ENCODE results near the gene BFSP2.

BFSP2 gene, protein sequence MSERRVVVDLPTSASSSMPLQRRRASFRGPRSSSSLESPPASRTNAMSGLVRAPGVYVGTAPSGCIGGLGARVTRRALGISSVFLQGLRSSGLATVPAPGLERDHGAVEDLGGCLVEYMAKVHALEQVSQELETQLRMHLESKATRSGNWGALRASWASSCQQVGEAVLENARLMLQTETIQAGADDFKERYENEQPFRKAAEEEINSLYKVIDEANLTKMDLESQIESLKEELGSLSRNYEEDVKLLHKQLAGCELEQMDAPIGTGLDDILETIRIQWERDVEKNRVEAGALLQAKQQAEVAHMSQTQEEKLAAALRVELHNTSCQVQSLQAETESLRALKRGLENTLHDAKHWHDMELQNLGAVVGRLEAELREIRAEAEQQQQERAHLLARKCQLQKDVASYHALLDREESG

DNA sequence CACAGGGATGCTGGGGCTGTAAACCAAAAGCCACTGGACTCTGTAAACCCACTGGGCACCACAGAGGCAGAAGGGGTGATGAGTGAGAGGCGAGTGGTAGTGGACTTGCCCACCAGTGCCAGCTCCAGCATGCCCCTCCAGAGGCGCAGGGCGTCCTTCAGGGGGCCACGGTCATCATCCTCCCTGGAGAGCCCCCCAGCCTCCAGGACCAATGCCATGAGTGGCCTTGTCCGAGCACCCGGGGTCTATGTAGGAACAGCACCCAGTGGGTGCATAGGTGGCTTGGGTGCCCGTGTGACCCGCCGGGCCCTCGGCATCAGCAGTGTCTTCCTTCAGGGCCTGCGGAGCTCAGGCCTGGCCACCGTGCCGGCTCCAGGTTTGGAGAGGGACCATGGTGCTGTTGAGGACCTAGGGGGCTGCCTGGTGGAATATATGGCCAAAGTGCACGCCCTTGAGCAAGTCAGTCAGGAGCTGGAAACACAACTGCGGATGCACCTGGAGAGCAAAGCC is at the start of gene BFSP2:
Gene BFSP2, plus strand, starts transcription at position 51 of the 510 bp plus-strand sequence. Its CDS starts 28 bp downstream, at position 79.
- DNase-seq, result no peak

DNA sequence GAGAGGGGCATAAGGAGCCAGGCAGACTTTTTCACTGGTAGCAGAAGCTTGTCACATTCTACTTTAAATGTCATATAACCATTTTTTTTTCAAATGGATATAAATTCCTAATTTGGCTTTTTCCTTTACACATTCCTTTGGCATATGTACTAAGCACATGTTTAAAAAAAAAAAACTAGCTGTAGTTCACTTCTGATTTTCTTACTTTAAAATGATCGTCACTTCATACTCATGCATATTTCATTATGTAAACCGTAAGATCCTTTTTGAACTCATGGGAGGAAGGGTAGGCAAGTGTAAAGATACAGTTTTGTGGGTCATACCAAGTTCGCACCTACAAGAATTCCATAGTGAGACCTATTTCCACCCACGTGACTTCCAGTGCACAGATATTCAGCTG is 45.1 kb upstream of the BFSP2 start:
- DNase-seq, result no peak

DNA sequence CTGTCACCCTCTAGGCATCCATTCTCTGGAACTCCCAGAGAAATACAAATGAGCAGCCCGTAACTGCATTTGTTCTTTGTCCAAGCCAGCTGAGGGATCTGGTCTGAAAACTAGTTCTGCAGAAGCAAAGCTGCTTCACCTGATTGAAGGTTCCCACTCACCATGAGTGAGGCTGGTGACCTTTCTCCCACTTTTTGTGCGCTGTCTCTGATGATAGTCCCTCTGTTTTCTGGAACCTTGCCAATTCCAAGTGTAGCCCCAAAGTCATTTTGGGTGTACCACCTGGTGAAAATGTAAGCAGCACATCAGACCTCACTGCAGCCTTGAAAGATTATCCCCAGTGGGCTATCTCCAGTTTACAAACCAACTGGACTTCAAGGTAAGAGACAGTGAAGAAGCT is 39.4 kb upstream of the BFSP2 start:
- DNase-seq, result no peak

GRCh38 chr3:133361011-133361410 is 38.8 kb upstream of the BFSP2 start:
- no peak for DNase-seq

DNA sequence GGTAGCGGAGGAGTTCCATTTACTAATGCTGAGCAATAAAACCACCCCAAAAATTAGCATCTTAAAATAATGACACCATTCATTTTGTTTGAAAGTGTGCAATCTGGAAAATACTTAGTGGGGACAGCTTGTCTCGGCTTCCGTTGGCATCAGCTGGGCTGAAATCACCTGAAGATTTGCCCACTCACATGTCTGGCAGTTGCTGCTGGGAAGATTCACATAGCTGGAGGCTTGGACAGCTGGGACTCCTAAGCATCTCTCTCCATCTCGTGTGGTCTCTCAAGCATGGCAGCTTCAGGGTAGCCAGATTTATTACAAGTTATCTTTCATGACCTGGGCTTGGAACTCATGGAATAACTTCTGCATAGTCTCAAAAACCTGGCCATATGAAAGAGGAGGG is 38.4 kb upstream of the BFSP2 start:
- peak; percentile 68 for DNase-seq

DNA sequence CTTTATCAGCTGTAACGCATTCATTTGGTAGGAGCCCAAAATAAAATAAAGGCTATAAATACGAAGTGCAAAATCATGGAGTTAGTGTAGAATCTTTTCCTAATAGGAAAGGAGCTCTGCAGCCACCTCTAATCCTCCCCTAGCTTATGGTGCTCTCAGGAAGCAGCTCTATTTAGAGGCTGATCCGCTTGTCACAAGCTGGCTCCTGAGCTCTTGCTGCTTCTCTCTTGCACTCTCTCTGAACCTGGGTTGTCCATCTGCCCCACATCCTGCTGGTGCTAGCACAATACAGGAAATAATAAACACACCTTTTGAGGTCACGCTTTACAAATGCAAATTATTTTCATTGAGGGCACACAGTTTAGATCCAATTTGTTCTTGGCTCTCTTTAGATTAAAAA is 37.3 kb upstream of the BFSP2 start:
- DNase-seq, result peak; percentile 98

DNA sequence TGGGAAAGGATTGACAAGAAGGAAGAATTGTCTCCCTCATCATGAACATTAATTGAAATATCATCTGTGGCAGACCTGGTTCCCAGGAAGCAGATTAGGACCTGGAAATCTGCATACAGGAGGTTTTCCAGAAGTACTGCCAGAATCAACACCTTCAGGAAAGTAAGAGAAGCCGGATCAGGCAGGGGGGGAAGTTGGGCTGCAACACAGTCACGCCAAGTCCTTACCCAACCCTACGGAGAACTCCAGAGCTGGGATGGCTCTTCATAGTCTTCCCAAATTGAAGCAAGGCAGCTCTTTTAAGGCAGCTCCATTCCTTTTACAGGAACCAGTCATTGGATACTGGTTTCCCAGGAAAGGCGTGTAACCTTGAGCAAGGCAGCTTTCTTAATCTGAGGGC is 35.2 kb upstream of the BFSP2 start:
- no peak for DNase-seq

DNA sequence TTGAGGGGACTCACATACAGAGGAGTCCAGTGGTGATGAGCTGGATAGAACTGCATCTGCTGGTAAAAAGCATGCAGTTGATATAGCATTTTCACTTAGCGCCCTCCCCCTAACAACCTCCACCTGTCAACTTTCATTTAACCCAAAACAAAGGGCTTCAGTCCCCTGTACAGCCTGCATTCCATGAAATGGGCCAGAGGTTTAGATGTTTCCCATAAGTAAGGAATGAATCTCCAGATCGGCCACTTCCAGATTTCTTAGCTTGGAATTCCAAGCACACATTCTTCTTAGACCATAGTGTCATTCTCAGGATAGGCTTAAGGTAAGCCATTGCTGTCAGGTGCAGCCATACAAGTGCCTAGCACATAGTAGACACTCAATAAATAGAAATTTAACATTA is 32.9 kb upstream of the BFSP2 start:
- DNase-seq, result no peak

- no peak for DNase-seq
Measured at GRCh38 chr3:133367403-133367802, 32.5 kb upstream of the BFSP2 start.

DNA sequence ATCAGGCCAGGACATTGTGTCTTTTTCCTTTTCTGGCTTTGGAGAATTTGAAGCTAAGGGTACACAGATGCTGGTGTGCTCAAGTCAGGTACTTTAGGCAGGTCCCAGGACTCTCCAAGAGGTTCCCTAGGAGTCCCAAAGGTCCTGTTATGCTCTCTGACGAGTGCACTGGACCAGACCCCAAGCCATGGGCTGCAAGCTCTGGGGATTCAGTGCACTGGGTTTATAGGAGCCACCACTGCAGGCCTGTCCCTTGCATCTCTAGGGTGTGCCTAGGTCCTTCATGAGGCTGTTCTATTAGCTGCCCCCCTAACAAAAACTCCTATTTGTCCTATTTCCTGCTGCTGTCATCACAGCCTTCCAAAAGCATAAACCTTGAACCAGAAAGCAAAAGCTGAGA is 31.9 kb upstream of the BFSP2 start:
- no peak for DNase-seq

- DNase-seq, result peak; percentile 21
Measured at GRCh38 chr3:133368371-133369067, 31.3 kb upstream of the BFSP2 start.

DNA sequence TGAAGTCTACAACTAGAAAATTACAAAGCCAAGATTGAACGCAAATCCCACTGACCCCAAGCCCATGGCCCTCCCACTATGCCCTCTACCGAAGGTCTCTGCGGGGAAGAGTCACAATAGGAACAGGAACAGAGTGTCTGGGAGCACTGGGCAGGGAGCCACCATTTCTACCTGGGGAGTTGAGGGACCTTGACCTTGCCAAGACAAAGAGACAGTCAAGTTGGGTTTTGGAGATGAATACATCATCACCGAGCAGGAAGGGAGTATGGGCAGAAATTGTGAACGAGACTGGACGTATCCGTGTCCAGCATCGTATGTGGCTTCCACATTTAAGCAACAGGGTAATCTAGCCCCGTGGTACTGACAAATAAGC is 30.8 kb upstream of the BFSP2 start:
- no peak for DNase-seq

GRCh38 chr3:133371181-133371580 is 28.7 kb upstream of the BFSP2 start:
- DNase-seq, result no peak

DNA sequence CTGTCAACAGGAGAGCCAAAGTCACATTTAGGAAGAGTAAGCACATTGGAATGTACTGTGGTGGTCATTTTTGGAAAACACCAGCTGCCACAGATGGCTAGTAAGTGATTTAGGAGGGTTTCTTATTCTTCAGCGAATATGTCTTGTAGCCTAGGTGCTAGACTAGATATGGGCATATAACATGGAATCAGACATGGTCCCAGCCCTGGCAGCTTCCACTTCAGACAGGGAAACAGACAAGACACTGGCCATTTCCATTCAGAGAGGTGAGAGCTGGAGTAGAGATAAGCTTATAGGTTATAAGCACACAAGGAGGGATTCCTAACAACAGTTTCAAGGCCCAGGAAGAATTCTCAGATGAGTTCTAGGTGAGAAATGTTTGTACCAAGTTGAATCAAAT is 28.2 kb upstream of the BFSP2 start:
- DNase-seq, result no peak

DNA sequence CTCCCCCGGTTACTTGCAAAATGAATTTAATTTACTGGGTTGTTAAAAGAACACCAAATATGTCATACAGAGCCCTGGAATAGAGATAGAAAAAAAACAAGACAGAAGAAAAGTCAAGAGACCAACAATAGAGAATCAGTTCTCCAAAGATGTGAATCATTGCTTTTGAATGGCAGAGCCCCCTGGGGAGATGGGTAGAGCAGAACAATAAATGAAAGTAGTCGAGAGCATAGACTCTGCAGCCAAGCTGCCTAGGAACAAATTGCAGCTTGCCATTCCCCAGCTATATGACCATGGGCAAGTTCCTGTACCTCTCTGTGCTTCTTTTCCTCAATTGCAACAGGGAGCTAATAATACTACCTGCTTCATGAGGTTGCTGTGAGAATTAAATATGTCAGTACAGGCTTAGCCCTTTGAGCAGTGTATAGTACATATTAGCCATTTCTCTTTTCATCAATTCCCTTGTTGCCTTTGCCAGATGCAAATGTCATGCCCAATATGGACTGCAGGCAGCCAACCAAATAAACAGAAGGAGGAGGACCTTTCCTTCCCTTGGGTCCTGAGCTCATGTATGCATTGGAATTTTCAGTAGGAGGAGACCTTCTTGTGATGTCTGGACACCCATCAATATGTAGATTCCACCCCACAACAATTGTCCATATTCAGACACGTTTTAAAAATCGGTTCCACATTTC is 25.0 kb upstream of the BFSP2 start:
- no peak for DNase-seq

DNA sequence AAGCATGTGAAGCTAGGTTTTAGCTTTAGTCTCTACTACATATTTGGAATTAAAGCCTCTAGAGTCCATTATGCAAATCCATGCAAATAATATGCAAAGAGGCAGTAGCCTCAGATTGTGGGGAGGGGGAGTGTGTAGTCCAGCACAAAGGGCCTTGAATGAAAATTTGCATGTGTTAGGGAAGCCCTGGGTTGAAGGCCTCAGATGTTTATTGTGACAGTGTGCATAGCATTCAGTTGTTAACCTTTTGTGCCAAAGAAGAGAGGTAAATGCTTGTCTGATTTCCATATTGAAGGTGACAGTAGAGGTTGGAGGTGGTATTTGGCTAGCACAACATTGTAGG is 24.5 kb upstream of the BFSP2 start:
- no peak for DNase-seq

GRCh38 chr3:133376810-133377209 is 23.0 kb upstream of the BFSP2 start:
- peak; percentile 96 for DNase-seq

GRCh38 chr3:133377396-133377795 is 22.5 kb upstream of the BFSP2 start:
- peak; percentile 59 for DNase-seq

GRCh38 chr3:133379926-133380325 is 19.9 kb upstream of the BFSP2 start:
- no peak for DNase-seq

DNA sequence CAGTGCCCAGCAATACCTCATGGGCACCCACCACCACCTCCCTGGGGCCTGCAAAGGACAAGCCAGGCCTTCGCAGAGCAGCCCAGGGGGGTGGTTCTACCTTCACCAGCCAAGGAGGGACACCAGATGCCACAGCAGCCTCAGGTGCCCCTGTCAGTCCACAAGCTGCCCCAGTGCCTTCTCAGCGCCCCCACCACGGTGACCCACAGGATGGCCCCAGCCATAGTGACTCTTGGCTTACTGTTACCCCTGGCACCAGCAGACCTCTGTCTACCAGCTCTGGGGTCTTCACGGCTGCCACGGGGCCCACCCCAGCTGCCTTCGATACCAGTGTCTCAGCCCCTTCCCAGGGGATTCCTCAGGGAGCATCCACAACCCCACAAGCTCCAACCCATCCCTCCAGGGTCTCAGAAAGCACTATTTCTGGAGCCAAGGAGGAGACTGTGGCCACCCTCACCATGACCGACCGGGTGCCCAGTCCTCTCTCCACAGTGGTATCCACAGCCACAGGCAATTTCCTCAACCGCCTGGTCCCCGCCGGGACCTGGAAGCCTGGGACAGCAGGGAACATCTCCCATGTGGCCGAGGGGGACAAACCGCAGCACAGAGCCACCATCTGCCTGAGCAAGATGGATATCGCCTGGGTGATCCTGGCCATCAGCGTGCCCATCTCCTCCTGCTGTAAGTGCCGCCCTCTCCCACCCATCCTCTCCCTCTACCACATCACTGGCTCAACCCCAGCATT is 19.2 kb upstream of the BFSP2 start:
- DNase-seq, result no peak

DNA sequence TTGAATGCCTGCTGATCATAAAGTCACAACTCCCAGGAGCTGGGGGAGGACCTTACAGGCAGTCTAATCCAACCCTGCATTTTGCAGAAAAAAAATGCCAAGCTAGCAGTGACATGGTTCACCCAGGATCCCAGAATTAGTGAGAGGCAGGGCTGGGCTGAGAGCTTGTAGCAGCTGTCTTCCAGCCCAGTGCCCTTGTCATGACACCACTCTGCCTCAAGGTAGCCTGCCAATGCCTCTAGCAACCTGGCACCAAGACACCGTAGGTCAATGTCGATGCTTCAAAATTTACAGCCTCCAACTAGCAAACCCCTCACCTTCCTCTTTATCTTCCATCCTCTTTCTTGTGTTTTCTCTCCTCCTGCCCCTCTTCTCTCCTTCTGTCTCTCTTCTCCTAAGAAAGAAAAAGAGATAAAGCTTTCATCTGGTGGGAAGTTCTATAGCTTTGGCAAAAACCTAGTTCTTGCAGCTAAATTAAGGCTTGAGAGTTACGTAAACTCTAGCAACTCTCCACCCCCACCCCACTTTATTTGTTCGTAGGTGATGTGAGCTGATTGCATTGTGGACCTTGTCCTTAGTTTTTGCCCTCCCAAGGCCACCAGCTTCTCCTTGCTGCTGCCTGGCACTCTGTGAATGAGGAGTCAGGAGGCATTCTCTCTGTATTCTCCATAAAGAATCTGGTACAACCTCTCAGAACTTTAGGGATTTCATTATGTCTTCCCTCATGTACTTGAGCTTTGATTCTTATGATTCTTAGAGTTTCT is 18.3 kb upstream of the BFSP2 start:
- no peak for DNase-seq

DNA sequence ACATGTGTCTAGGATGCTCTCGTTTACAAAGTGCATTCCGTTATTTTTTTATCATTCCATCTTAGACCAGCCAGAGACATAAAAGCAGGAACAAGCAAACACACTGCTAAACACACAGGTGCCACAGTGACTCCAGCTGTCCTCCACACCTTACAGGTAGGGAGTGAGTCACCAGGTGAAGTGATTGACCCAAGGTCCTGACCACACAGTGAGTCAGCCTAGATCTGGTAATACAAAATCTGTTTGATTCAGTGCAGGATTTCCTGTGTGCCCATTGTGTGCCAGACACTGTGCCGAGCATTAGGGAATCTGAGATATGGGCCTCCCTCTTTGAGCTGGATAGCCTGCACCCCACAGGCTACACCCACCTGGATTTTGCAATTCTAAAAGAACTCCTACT is 16.7 kb upstream of the BFSP2 start:
- DNase-seq, result peak; percentile 20
